Activated B cell treated with CpG ODN at 0.5 μM for 24 hours (primary cell): ENCODE data around the gene CACNA1B. TPM values are rescaled to one million over a fixed set of nuclear protein-coding genes. Genes with fewer than 3 reads are reported as not detected.

Experiments
- ATAC-seq: fragments of 200-7000 bp; cut with Tn5 transposase; one replicate; pipeline ENCODE4 v1.10.0; 2021; ENCODE audit warnings: low read depth, mild to moderate bottlenecking, moderate library complexity
- CTCF ChIA-PET: fragments of 350-600 bp; sonication (Branson Sonifier 250); formaldehyde crosslinking; loops from one replicate; lab custom pipeline; 2021; ENCODE audit warnings: antibody characterized with exemption; lab: Charles Lee
- POLR2A ChIA-PET: fragments of 350-600 bp; sonication (Branson Sonifier 250); formaldehyde crosslinking; loops from one replicate; lab custom pipeline; 2021; ENCODE audit warnings: antibody characterized with exemption; lab: Charles Lee
- DNase-seq: peaks from one replicate; pipeline ENCODE4 v3.0.0; 2022
- H3K27ac Mint-ChIP-seq: one replicate; pipeline ENCODE4 v1.8.0; 2020; ENCODE audit warnings: mixed read lengths
- H3K27me3 Mint-ChIP-seq: one replicate; pipeline ENCODE4 v1.8.0; 2021; ENCODE audit warnings: mixed read lengths
- H3K36me3 Mint-ChIP-seq: one replicate; pipeline ENCODE4 v1.8.0; 2021; ENCODE audit warnings: low read depth, mixed read lengths
- H3K4me1 Mint-ChIP-seq: one replicate; pipeline ENCODE4 v1.8.0; 2021; ENCODE audit warnings: mixed read lengths
- H3K4me3 Mint-ChIP-seq: one replicate; pipeline ENCODE4 v1.8.0; 2020; ENCODE audit warnings: mild to moderate bottlenecking, mixed read lengths
- H3K9me3 Mint-ChIP-seq: one replicate; pipeline ENCODE4 v1.8.0; 2020; ENCODE audit warnings: mixed read lengths
- CTCF ChIP-seq: fragments of 200-600 bp; IDR thresholded peaks from one replicate; pipeline ENCODE4 v1.8.0; 2022; ENCODE audit warnings: antibody characterized with exemption, mild to moderate bottlenecking
- intact Hi-C: fragments of 100-400 bp; cut with micrococcal nuclease; formaldehyde crosslinking; loops from one replicate; pipeline ENCODE4 v1.15.1; 2024
- total RNA-seq: library from RNA; stranded (reverse); gene quantifications from 2 replicates; pipeline ENCODE4 v1.2.3, GENCODE V29; 2022

CACNA1B gene
- total RNA-seq, 1 donor from 2014 or later, result 1.5 TPM

GRCh38 chr9:137970686-137971476 is 93.3 kb downstream of the CACNA1B start:
- no peak for ATAC-seq
- intact Hi-C loops, result no loop called here
- no peaks in the 10 kb centered on the region for H3K4me1 Mint-ChIP-seq
- H3K27me3 Mint-ChIP-seq, result peaks cover 19% of the 10 kb centered on the region
- no peaks in the 10 kb centered on the region for H3K36me3 Mint-ChIP-seq
- H3K4me3 Mint-ChIP-seq, result no peak overlapping the region
- no peak overlapping the region for H3K27ac Mint-ChIP-seq
- no peak for DNase-seq
- TF ChIP-seq CTCF, result no peak
- CTCF ChIA-PET, result no interaction called here
- H3K9me3 Mint-ChIP-seq, result no peaks in the 10 kb centered on the region
- POLR2A ChIA-PET, result no interaction called here

GRCh38 chr9:137971477-137972138 is 94.0 kb downstream of the CACNA1B start:
- ChIA-PET CTCF (no interaction called here), POLR2A (no interaction called here)
- intact Hi-C loops, result no loop called here

GRCh38 chr9:137972355-137972987 is 94.9 kb downstream of the CACNA1B start:
- no peak for DNase-seq
- no peak overlapping the region for H3K4me3 Mint-ChIP-seq
- peaks cover 19% of the 10 kb centered on the region for H3K27me3 Mint-ChIP-seq
- no peak for ATAC-seq
- ChIA-PET POLR2A (no interaction called here), CTCF (no interaction called here)
- H3K27ac Mint-ChIP-seq, result no peak overlapping the region
- H3K4me1 Mint-ChIP-seq, result no peaks in the 10 kb centered on the region
- TF ChIP-seq CTCF, result no peak
- intact Hi-C loops, result no loop called here
- no peaks in the 10 kb centered on the region for H3K36me3 Mint-ChIP-seq
- H3K9me3 Mint-ChIP-seq, result no peaks in the 10 kb centered on the region

More at GRCh38 chr9:137971477-137972138, 94.0 kb downstream of the CACNA1B start:
- ATAC-seq (no peak), DNase-seq (peak; percentile 12)
- Mint-ChIP-seq H3K4me1 (no peaks in the 10 kb centered on the region), H3K27me3 (peaks cover 19% of the 10 kb centered on the region), H3K4me3 (no peak overlapping the region), H3K27ac (no peak overlapping the region), H3K9me3 (no peaks in the 10 kb centered on the region), H3K36me3 (no peaks in the 10 kb centered on the region)
- no peak for TF ChIP-seq CTCF

GRCh38 chr9:137972988-137973470 is 95.4 kb downstream of the CACNA1B start:
- H3K4me3 Mint-ChIP-seq, result no peak overlapping the region
- no peak overlapping the region for H3K27ac Mint-ChIP-seq
- DNase-seq (no peak), ATAC-seq (no peak)
- no peak for TF ChIP-seq CTCF
- intact Hi-C loops, result no loop called here
- no peaks in the 10 kb centered on the region for H3K36me3 Mint-ChIP-seq
- H3K9me3 Mint-ChIP-seq, result no peaks in the 10 kb centered on the region
- H3K4me1 Mint-ChIP-seq, result no peaks in the 10 kb centered on the region
- POLR2A ChIA-PET, result no interaction called here
- H3K27me3 Mint-ChIP-seq, result peaks cover 19% of the 10 kb centered on the region
- CTCF ChIA-PET, result no interaction called here
